PFSK-1 (cell line): ENCODE data around the gene LST1.

Experiments used
- FOXP2 ChIP-seq: optimal IDR thresholded peaks from 2 replicates; pipeline ENCODE3; 2011; ENCODE audit warnings: borderline replicate concordance, control low read depth, inconsistent platforms; ENCODE audit not compliant: insufficient read depth; ENCODE audit errors: extremely low read length, extremely low read depth
- POLR2AphosphoS5 ChIP-seq: IDR thresholded peaks from 2 replicates; pipeline ENCODE4 v1.6.1; 2012; ENCODE audit warnings: low read depth, mild to moderate bottlenecking, control low read depth, low read length, moderate library complexity
- SIN3A ChIP-seq: IDR thresholded peaks from 2 replicates; pipeline ENCODE4 v1.6.1; 2012; ENCODE audit warnings: mild to moderate bottlenecking, low read length, moderate library complexity, borderline replicate concordance; ENCODE audit not compliant: insufficient read depth

DNA sequence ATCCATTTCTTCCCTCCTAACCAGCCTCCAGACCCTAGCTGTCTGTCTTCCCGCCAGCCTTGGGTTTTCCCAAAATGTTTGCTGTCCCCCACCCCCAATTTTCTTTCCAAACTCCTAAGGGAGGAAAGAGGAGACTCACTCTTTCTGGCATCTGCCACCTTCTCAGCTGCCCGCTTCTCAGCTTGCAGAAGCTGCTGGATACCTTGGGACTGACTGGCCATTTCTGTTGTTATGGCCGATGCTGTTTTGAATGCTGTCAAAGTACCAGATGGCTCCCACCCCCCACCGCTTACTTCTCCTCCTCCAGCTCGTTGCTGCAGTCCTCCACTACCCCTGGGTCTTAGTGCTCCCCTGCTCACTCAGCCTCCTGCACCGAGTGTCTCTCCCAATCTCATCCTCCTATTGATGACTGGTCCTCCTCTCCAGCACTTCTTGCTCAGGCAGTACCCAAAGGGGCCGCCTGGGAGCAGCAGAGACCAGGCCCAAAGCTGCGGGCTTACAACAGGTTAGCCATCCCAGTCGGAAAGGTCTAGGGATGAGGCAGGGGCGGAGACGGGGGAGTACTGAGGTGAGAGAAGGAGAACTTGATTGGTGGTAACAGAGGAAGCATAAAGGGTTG lies 39.6 kb upstream of the LST1 start, which contains the start of gene ATP6V1G2:
- TF ChIP-seq SIN3A (no peak), POLR2AphosphoS5 (no peak), FOXP2 (no peak)
